Dermis microvascular lymphatic vessel endothelial cell (primary cell): ENCODE data around the gene FIBCD1. TPM values are rescaled to one million over a fixed set of nuclear protein-coding genes. Genes with fewer than 3 reads are reported as not detected.
A peak's percentile ranks its signal among the peaks of the same experiment; 100 is the strongest.

Experiments
- DNase-seq, 2 donors: peaks; one replicate each; pipeline versions ENCODE4 v3.0.0 to v3.0.0-alpha.2; 2010; ENCODE audit warnings: low read depth in 2 of 2
- total RNA-seq: library from RNA; depleted of rRNA; stranded (reverse); fragments of >200 nt; gene quantifications from 2 replicates; pipeline ENCODE4 v1.2.1, GENCODE V29; 2014

Gene FIBCD1
- under 0.01 TPM in 1 of 2 replicates, not detected in the other for total RNA-seq

- DNase-seq = peak in 1 of 2 donors; percentile 19
Observed at GRCh38 chr9:130938652-130939404, at the start of gene FIBCD1. FIBCD1 (minus strand) TSS chr9:130939247; CDS start chr9:130938607, 640 bp downstream.

GRCh38 chr9:130988400-130988747 lies 49.3 kb upstream of the FIBCD1 start:
- no peak for DNase-seq

- DNase-seq = no peak
Observed at GRCh38 chr9:130987738-130988399, 48.8 kb upstream of the FIBCD1 start.

GRCh38 chr9:130987054-130987453 lies 48.0 kb upstream of the FIBCD1 start:
- no peak for DNase-seq

- no peak for DNase-seq
Observed at GRCh38 chr9:130986356-130986965, 47.4 kb upstream of the FIBCD1 start.

GRCh38 chr9:130985606-130986162 lies 46.6 kb upstream of the FIBCD1 start:
- DNase-seq = no peak

GRCh38 chr9:130985029-130985428 lies 46.0 kb upstream of the FIBCD1 start:
- no peak for DNase-seq

GRCh38 chr9:130984521-130984920 lies 45.5 kb upstream of the FIBCD1 start:
- no peak for DNase-seq

GRCh38 chr9:130983970-130984369 lies 44.9 kb upstream of the FIBCD1 start:
- no peak for DNase-seq

- no peak for DNase-seq
Observed at GRCh38 chr9:130983359-130983670, 44.3 kb upstream of the FIBCD1 start.

GRCh38 chr9:130982636-130983358 lies 43.8 kb upstream of the FIBCD1 start:
- no peak for DNase-seq

GRCh38 chr9:130981756-130982137 lies 42.7 kb upstream of the FIBCD1 start:
- DNase-seq = no peak

- no peak for DNase-seq
Observed at GRCh38 chr9:130981002-130981755, 42.1 kb upstream of the FIBCD1 start.

GRCh38 chr9:130980526-130980925 lies 41.5 kb upstream of the FIBCD1 start:
- no peak for DNase-seq

- no peak for DNase-seq
Observed at GRCh38 chr9:130979591-130980385, 40.7 kb upstream of the FIBCD1 start.

GRCh38 chr9:130977811-130978221 lies 38.8 kb upstream of the FIBCD1 start:
- no peak for DNase-seq

- DNase-seq = no peak
Observed at GRCh38 chr9:130975932-130976841, 37.1 kb upstream of the FIBCD1 start.

GRCh38 chr9:130975156-130975555 lies 36.1 kb upstream of the FIBCD1 start:
- no peak for DNase-seq

- no peak for DNase-seq
Observed at GRCh38 chr9:130974697-130975096, 35.6 kb upstream of the FIBCD1 start.
